Activated CD8-positive, alpha-beta memory T cell treated with anti-CD3 and anti-CD28 coated beads, Interleukin-2, amount 50 U/mL, for 48 hours (primary cell): ENCODE data around the gene SRGAP1.
"Not testable (repeated sequence)": the region's sequence is repeated elsewhere in the genome, so short reads cannot be mapped to it uniquely, and the experiment has no call there.

Experiments
- DNase-seq: peaks from one replicate; pipeline ENCODE4 v3.0.0-alpha.2; 2020

Gene SRGAP1

DNA sequence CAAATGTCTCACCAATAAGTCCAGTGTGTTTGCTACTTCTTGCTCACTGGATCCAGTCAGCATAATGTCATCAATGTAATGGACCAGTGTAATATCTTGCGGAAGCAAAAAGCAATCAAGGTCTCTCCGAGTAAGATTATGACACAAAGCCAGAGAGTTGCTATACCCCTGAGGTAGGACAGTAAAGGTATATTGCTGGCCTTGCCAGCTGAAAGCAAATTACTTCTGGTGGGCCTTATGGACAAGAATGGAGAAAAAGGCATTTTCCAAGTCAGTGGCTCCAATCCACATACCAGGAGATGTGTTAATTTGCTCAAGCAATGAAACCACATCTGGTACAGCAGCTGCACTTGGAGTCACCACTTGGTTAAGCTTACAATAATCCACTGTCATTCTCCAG, 288.2 kb downstream of the SRGAP1 start:
- DNase-seq: not testable (repeated sequence)

DNA sequence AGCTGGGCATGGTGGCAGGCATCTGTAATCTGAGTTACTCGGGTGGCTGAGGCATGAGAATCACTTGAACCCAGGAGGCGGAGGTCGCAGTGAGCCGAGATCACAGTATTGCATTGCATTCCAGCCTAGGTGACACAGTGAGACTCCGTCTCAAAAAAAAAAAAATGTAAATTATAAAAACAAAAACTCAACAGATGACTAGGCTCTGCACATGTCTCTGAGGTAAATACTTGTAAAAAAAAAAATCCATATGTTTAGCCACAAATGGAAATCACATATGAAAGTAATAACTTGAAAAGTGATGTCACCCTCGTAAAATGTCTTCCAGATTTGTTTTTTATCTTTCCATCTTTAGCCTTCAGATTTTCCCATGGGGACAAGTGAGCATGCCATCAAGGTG, 292.6 kb downstream of the SRGAP1 start:
- DNase-seq: no peak

DNA sequence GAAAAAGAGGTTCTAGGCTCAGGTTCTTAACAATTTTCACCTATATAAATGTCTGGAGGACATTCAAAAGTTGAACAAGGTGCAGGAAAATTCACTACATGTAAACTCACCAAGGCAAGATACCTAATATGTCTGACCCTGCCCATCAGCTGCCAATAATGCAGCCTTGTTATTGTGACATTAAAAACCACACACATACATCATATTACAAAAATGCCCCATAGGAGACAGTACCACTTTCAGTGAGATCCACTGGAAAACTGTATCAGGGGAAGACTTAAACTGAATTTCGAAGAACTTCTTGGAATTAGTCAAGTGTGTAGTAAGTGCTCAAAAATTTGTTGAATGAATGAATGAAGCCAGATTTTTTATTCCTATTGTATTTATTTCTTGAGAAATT, 294.5 kb downstream of the SRGAP1 start:
- DNase-seq: no peak

DNA sequence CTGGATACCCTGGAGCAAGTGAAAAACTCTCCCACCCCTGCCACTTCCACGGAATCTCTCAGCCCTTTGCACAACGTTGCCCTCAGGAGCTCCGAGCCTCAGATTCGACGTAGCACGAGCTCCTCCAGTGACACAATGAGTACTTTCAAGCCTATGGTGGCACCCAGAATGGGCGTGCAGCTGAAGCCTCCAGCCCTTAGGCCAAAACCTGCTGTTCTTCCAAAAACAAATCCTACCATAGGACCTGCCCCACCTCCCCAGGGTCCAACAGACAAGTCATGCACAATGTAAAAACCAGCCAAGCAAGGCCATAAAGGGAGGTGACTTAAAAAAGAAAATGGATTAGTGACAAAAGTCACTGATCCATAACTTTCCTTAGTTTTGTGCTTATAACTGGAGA, 297.9 kb downstream of the SRGAP1 start:
- no peak for DNase-seq

DNA sequence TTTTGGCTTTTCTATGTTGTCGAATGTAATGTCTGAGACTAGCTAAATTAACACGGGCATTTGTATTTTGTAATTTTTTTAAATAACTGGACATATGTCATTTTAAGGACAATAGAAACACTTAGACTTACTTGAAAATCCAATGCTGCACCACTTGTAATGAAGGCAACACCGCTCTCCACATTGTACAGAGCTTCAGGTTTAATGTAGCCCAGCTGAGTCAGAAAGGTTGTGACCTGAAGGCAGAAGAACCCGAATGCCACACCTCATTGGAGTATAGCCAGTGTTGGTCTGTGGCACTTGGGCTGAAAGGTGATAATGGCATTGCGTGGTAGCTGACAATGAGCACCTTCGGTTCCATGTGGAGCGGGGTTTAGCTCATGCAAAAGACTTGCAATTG, 298.3 kb downstream of the SRGAP1 start:
- no peak for DNase-seq

DNA sequence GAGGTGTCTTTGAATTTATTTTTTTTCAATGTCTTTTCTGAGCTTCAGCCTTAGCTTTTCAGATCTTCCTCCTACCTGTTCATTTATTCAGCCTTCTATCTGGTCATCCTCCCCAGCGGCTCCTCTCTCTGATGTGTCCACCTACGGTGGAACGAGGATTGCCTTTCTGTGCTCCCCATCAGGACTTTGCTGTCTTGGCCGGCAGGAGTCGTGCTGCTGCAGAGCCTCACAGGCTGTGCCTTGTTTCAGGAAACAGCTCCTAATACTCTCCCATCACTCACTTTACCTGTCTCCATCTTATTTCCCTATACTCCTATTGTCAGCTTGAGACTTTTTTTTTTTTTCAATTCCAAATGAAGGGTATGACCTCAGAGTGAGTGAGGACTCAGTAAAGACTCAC, 300.7 kb downstream of the SRGAP1 start:
- no peak for DNase-seq

DNA sequence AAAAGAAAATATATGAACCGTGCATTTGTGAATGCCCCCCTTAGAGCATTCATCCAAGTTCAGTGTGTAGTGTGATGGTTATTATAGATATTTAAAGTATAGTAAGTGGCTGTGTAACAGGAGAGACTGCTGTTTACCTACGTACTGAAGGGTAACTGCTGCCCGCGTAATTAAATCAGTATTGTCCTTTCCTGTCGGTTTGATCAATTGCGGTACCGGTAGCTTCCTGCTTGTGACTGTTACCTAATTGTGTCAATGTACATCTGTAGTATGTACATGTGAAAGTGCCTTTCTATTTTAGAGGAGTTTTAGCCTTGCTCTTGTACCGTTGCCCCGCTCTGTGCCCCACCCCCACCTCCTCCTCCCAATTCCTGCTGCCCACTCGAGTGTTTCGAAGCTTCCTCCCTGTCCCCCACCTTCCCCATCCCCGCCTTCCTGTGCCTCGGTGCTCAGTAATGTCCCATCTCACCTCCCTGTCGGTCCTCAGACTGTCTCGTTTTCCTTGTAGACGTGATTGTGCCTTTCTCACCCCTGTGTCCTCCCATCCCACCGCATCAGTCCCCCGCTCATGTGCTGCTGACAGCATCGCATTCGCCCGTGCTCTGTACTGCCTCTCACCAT, 302.6 kb downstream of the SRGAP1 start:
- DNase-seq: no peak

DNA sequence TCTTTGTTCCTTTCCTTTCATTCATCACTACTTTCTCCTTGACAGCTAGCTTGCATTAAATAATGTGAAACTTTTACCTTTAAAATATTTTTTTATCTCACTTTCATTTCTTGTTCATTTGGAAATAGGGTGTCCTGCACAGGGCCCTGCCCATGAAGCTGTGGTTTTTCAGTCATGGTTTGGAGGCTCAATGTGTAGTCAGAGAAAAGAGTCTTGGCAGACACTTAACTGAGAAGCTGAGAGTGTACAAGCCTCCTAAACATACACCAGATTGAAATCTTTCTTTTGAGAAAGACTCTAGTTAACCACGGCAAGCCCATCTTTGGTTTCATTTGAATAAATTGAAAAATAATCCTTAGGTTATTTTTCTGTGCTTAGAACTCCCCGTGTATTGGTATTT, 303.4 kb downstream of the SRGAP1 start:
- no peak for DNase-seq

DNA sequence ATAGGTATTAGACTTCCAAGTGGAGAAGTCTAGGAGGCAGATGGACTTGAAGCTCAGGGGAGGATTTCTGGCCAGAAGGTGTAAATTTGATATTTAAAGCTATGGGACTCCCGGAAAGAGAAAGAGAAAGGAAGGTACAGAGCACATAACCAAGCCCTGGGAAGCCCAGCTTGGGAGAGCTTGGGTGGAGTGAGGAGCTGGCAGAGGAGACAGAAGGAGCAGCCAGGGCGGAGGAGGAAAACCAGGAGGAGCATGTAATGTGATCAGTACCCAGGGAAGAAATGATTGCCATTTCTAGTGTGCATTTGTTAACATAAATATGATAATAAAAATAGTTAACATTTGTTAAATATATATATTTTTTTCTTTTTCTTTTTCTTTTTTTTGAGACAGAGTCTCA, 310.2 kb downstream of the SRGAP1 start:
- DNase-seq: no peak

DNA sequence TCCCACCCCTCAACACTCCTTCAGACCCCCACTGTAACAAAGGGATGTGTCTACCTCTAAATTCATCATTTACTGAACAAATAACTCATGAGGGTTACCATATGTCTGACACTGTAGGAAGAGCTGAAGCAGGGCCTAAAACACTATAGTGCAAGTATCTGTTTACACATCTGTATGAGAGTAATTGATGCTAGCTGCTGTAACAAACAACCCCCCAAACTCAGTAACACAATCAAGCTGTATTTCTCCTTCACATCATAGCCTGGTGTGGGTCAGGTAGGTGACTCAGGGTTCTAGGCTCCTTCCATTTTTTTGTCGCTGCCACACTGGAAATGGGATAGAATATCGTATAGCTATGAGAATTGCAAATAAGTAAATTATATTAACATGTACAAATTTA, 312.6 kb downstream of the SRGAP1 start:
- DNase-seq: no peak

DNA sequence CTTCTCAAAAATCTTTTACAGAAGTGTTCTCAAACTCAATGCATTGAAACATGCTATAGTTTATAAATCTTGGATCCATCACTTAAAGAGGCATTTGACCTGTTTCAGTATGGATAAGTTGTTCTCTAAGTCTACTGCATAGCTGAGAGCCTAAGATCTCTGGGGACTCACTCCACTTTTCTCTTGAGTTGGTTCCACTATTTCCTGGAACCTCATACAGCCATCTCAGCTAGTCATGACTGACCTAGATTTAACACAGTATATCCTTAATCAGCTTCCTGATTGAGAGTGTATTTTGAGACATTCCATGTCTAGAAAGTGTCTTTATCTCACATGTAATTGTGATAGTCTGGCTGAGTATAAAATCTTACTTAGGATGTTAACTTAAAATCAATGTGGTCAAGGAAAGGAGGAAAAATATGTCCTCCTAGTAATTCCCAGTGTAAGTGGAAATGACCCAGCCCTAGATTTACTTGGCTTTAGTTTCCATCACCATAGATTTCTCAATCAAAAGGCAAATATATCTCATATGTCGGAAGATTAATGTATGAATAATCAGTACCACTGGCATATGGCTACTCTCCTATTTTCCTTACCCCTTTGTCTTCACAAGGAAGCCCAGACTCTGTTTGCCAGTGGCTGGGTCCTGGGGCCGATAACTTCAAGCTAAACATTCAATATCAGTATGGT, 315.7 kb downstream of the SRGAP1 start:
- no peak for DNase-seq

DNA sequence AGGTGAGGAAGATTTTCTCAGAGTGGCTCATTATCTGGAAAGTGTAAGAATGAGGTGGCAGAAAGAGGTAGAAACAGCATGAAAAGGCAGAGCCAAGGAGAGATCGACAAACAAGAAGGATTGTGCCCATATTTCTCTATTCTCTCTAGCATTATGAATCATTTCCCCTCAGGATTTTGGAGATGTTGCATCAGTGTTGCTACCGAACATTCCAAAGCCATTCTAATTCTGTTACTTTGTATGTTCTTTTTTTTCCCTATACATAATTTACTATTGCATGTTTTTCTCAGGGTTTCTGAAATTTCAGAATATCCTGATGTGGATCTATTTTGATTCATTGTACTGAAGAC, 316.2 kb downstream of the SRGAP1 start:
- DNase-seq: no peak

DNA sequence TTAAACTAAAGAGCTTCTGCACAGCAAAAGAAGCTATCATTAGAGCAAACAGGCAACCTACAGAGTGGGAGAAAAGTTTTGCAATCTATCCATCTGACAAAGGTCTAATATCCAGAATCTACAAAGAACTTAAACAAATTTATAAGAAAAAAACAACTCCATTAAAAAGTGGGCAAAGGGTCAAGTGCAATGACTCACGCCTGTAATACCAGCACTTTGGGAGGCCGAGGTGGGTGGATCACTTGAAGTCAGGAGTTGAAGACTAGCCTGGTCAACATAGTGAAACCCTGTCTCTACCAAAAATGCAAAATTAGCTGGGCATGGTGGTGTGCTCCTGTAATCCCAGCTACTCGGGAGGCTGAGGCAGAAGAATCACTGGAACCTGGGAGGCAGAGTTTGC, 322.1 kb downstream of the SRGAP1 start:
- DNase-seq: not testable (repeated sequence)

DNA sequence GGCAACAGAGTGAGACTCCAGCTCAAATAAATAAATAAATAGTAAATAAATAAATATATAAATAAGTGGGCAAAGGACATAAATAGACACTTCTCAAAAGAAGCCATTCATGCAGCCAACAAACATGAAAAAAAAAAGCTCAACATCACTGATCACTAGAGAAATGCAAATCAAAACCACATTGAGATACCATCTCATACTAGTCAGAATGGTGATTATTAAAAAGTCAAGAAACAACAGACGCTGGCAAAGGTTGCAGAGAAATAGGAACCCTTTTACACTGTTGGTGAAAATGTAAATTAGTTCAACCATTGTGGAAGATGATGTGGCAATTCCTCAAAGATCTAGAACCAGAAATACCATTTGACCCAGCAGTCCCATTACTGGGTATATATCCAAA, 322.5 kb downstream of the SRGAP1 start:
- not testable (repeated sequence) for DNase-seq

DNA sequence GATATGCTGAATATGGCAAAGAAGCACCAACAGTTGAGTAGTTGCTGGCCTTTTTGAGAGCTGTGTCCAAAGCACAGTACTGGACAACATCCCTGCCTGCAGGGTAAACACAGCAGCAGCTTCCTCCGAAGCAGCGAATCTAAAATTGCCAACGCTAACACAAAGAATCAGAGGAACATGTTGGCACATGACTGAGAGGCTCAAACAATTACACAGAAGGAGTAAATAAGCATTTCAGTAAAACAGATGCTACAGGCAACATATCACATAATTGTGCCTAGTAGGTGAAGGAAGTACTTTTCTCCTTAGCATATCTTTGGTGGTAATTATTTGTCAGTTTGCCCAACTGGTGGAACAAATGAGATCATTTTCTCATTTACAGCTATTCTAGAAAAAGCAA, 325.5 kb downstream of the SRGAP1 start:
- DNase-seq: no peak

DNA sequence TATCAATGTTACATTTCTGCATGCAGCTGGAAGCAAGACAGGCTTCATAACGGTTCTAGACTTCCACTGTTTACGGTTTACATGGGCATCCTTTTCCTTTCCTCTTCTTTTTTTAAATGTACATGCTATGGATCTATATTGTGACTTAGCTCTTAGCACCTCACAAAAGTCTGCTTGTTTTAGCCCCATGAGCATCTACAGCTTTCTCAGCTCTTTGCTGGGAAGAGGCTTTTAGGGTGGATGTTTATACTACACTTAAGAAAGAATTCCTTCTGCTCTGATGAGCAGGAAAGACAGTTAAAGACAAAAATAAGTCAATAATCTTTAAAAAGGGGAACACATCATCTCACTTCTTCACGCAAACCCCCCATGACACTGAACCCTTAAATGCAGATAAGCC, 326.2 kb downstream of the SRGAP1 start:
- DNase-seq: no peak

DNA sequence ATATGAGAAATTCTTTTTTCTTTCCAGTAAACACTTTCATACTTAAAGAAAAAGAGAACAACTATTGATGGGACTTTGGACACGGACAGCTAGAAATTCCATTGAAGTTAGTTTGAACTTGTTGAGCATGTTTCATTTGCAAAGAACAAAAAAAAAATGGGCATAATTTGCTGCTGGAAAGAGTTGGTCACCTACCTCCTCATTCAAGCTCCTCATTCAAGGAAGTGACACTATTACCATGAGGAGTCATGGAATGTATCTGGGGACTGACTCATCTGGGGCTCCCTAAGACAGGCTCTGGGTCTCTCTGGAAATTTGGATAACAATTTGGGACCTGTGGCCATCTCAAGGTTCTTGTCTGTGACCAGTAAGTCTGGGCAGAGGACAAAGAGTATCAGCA, 327.2 kb downstream of the SRGAP1 start:
- DNase-seq: no peak

DNA sequence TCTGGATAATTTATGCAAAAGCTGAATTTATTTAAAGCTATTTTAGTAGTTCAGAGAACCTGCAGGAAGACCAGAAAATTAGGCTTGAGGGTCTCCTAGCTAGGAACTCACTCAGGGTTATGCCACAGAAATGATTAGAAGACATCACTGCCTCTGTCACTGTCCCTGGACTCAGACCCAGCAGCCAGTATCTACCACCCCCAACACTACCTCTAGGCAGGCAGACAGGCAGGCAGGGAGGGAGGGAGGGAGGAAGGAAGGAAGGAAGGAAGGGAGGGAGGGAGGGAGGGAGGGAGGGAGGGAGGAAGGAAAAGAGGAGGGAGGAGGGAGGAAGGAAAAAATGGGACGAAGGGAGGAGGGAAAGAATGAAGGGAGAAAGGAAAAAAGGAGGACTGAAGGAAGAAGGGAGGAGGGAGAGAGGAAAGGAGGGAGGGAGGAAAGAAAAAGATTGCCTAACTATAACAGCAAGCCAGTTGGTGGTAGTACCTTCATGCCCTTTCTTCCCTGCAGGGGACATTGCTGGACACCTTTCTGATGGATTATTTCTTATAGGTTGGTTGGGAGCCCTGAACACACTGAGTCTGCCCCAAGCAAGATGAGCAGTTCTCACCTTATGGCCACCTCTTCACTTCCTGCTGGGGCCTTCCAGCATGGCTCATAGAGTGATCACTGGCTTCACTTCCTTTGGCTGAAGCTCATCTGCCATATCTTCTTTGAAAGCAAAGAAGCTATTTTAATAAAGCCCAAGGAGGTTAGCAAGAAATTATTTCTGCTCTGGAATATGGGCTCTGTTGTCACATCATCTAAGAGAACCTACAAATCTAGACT, 327.9 kb downstream of the SRGAP1 start:
- DNase-seq: no peak

DNA sequence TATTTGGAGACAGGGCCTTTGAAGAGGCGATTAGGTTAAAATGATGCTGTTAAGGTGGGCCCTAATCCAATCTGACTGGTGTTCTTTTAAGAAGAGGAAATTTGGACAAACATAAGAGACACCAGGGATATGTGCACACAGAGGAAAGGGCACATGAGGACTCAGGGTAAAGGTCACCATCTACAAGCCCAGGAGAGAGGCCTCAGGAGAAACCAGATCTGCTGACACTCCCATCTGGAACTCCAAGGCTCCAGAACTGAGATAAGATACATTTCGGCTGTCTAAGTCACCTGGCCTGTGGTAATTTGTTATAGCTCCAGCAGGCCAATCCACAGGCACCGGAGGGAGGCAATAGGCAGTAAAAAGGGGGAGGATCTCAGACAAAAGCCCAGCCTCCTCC, 329.0 kb downstream of the SRGAP1 start:
- no peak for DNase-seq

DNA sequence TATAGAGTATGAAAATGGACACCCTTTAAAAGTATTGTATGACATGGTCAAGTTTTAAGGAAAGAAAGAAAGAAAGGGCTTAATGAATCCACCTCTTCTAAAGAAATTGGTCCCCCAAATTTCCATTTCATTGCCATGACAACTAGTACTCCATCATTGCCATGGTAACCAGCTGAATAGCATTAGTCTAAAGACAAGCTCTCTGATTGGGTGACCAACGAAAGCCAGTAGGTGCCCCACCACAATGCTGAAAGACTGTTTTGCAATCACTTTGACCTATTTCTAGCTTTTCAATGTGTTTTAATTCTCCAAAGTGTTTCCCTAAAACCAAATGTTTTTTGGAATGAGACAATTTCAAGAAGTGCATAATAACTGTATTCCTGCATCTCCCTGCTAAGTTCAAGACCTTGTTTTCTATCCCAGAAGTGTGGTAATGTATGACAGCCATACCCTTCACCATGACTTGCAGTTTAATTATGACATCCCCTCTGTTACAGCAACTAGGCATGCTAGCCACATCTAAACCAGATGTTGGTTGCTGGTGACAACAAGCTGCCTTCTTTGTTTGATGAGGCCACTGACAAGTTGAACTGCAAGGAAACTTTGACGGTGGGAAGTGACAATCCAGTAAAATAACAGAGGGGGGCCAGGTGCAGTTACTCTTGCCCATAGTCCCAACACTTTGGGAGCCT, 330.9 kb downstream of the SRGAP1 start:
- DNase-seq: no peak

DNA sequence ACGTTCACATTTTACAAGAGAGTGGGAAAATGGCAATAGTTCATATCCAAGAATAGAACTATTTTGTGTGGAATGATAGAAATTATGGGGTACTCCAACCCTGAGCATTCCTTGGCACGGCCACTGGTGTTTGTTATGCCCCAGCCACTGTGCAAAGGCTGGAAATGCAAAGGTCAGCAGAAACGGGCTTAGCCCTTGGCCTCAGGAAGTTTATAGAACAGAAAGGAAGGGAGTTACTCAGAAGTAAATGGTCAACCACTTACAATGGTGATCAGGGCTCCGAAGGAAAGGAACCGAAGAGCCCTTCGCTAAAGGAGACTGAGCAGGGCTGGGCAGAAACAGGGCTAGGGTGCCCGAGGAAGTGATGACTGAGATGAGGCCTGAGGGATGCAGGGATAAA, 332.5 kb downstream of the SRGAP1 start:
- DNase-seq: no peak

DNA sequence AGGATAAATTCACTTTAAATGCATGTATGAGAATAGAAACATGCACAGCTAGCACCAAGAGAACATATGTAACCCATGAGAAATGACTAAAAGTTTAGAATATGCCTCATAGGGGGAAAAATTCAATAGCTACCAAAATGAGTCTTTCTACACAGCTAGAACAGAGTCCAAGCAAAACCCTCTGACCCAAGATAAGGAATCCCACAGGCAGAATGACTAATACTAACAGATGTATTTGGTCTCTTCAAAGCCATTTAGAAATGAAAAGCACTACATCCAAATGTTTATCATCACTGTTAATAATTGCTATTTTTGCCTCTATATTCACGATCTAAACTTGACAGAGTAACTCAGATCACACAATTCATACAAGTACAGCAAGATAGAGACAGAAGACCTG, 333.6 kb downstream of the SRGAP1 start:
- no peak for DNase-seq

DNA sequence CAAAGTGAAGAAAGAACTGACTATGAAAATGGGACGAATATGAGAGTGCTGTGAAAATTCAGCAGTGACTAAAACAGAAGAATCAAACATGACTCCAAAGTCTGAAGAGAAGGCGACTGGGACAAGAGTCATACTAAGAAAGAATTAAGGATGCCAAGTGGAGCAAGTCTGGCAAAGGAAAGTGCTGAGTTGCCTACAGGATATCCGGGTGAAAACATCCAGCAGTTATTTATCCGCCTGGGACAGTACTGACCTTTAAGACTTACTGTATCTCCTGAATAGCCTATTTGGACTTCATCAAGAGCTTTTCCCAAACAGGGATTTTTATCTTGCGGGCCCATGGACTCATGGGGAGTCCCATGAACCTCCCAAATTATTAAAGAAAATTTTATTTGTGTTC, 336.5 kb downstream of the SRGAP1 start:
- DNase-seq: no peak
